Middle frontal gyrus (tissue), 1 donor: ENCODE measurements around the gene MMADHC.
"Not testable (repeated sequence)": the region's sequence is repeated elsewhere in the genome, so short reads cannot be mapped to it uniquely, and the experiment has no call there.

ENCODE experiments used
- DNase-seq: peaks from one replicate; pipeline ENCODE4 v3.0.0-alpha.2; 2015; ENCODE audit warnings: low spot score; ENCODE audit errors: extremely low spot score

MMADHC gene

GRCh38 chr2:149595056-149595963 is 7.7 kb upstream of the MMADHC start:
- no peak for DNase-seq

- no peak for DNase-seq
These were observed 6.8 kb upstream of the MMADHC start for GRCh38 chr2:149594411-149594810.

GRCh38 chr2:149587950-149588487 is 444 bp upstream of the MMADHC start:
- no peak for DNase-seq

- no peak for DNase-seq
These were observed 716 bp downstream of the MMADHC start for GRCh38 chr2:149586898-149587219.

- no peak for DNase-seq
These were observed 1.5 kb downstream of the MMADHC start for GRCh38 chr2:149586063-149586462.

GRCh38 chr2:149585166-149585885 is 2.2 kb downstream of the MMADHC start:
- no peak for DNase-seq

GRCh38 chr2:149579972-149580882 is 7.3 kb downstream of the MMADHC start:
- DNase-seq, result no peak

- no peak for DNase-seq
These were observed 10.3 kb downstream of the MMADHC start for GRCh38 chr2:149577269-149577668.

- DNase-seq, result no peak
These were observed 11.8 kb downstream of the MMADHC start for GRCh38 chr2:149575752-149576151.

GRCh38 chr2:149575277-149575676 is 12.3 kb downstream of the MMADHC start:
- DNase-seq, result no peak

GRCh38 chr2:149573760-149574159 is 13.8 kb downstream of the MMADHC start:
- DNase-seq, result no peak

GRCh38 chr2:149572102-149572953 is 15.2 kb downstream of the MMADHC start:
- no peak for DNase-seq

- DNase-seq, result no peak
These were observed 19.4 kb downstream of the MMADHC start for GRCh38 chr2:149568138-149568537.

- DNase-seq, result no peak
These were observed 20.9 kb downstream of the MMADHC start for GRCh38 chr2:149566652-149567051.

- not testable (repeated sequence) for DNase-seq
These were observed 21.9 kb downstream of the MMADHC start for GRCh38 chr2:149565625-149566024.

GRCh38 chr2:149564983-149565382 is 22.6 kb downstream of the MMADHC start:
- no peak for DNase-seq

GRCh38 chr2:149564097-149564496 is 23.5 kb downstream of the MMADHC start:
- DNase-seq, result no peak

GRCh38 chr2:149562324-149562723 is 25.3 kb downstream of the MMADHC start:
- no peak for DNase-seq

- DNase-seq, result peak; percentile 39
These were observed 26.2 kb downstream of the MMADHC start for GRCh38 chr2:149561309-149561926.
